Vagina (tissue), 2 donors: ENCODE measurements around the gene SCN5A. TPM values are rescaled to one million over a fixed set of nuclear protein-coding genes. Genes with fewer than 3 reads are reported as not detected.

ENCODE experiments used
- DNase-seq, 2 donors: peaks; one replicate each; pipeline ENCODE4 v3.0.0-alpha.2; 2017; ENCODE audit errors: extremely low spot score in 2 of 2
- H3K27ac ChIP-seq: fragments of 200-600 bp; sonication (generic); one replicate; pipeline ENCODE4 v1.5.1; 2019
- H3K27me3 ChIP-seq: fragments of 200-600 bp; sonication (generic); one replicate; pipeline ENCODE4 v1.5.1; 2019
- H3K36me3 ChIP-seq, 2 donors: fragments of 200-600 bp; sonication (generic); one replicate each; pipeline ENCODE4 v1.5.1; 2017 to 2019
- H3K4me1 ChIP-seq: fragments of 200-600 bp; sonication (generic); one replicate; pipeline ENCODE4 v1.5.1; 2019
- H3K4me3 ChIP-seq, 2 donors: fragments of 200-600 bp; sonication (generic); 1 replicate in 1 of 2; 2 replicates in 1 of 2; pipeline ENCODE4 v1.5.1; 2016 to 2019
- H3K9me3 ChIP-seq: fragments of 200-600 bp; sonication (generic); one replicate; pipeline ENCODE4 v1.5.1; 2019
- POLR2A ChIP-seq, 2 donors: fragments of 450-650 bp; IDR thresholded peaks; one replicate each; pipeline ENCODE4 v1.6.1; 2017; ENCODE audit warnings: antibody characterized with exemption in 2 of 2, mild to moderate bottlenecking in 2 of 2, moderate library complexity in 2 of 2
- POLR2AphosphoS5 ChIP-seq, 2 donors: sonication (generic); formaldehyde crosslinking; IDR thresholded peaks; one replicate each; pipeline ENCODE4 v1.9.0; 2017; ENCODE audit warnings: antibody characterized with exemption in 2 of 2, mild to moderate bottlenecking in 2 of 2, low read depth in 1 of 2; ENCODE audit not compliant: insufficient read depth in 1 of 2
- intact Hi-C: fragments of 100-400 bp; cut with DNase I; formaldehyde crosslinking; loops from one replicate; pipeline ENCODE4 v1.15.1; 2023
- total RNA-seq: library from RNA; depleted of rRNA; stranded (reverse); fragments of >200 nt; gene quantifications from one replicate; pipeline ENCODE4 v1.2.3, GENCODE V29; 2016
- TF ChIP-seq, protein P1 (sequence below), 3 experiments: fragments of 450-650 bp in 2 of 3; fragments of 200-600 bp in 1 of 3; sonication (generic) in 1 of 3; IDR thresholded peaks; one replicate each; pipeline ENCODE4 v1.5.1; 2017 to 2019; ENCODE audit warnings: antibody characterized with exemption in 3 of 3, mild to moderate bottlenecking in 2 of 3, moderate library complexity in 2 of 3

Gene SCN5A
- total RNA-seq, 1 donor from 2014 or later = 9.3 TPM

DNA sequence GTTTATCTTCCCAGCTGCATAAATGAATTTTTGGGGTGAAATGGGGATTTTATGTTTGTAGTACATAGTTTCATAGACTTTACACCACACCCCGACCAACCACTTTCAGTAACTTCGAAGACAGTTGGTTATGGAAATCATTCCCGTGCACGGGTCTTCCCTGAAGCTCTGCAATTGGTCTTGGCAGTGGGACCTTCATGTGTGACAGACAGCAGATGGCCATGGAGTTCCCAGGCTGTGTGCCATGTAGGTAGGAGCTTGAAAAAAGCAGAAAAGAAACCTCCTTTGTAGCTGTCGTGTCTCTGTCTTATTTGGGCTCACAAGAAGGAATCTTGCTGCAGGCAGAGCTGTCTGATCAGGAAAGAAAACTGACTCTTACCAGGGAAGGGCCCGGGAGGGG, 127.5 kb downstream of the SCN5A start:
- Histone ChIP-seq H3K27me3 (no peaks in the 10 kb centered on the region), H3K9me3 (no peaks in the 10 kb centered on the region), H3K27ac (no peak overlapping the region), H3K36me3 (peaks cover 0 to 20% of the 10 kb centered on the region in 2 donors), H3K4me3 (no peak overlapping the region), H3K4me1 (no peaks in the 10 kb centered on the region)
- DNase-seq = no peak
- TF ChIP-seq POLR2A (IDR thresholded peaks at IDR 0.05) (no peak), POLR2AphosphoS5 (IDR thresholded peaks at IDR 0.05; ENCODE audit: insufficient read depth in 1 of 2, low read depth in 1 of 2) (no peak)
- TF ChIP-seq, protein P1, sequence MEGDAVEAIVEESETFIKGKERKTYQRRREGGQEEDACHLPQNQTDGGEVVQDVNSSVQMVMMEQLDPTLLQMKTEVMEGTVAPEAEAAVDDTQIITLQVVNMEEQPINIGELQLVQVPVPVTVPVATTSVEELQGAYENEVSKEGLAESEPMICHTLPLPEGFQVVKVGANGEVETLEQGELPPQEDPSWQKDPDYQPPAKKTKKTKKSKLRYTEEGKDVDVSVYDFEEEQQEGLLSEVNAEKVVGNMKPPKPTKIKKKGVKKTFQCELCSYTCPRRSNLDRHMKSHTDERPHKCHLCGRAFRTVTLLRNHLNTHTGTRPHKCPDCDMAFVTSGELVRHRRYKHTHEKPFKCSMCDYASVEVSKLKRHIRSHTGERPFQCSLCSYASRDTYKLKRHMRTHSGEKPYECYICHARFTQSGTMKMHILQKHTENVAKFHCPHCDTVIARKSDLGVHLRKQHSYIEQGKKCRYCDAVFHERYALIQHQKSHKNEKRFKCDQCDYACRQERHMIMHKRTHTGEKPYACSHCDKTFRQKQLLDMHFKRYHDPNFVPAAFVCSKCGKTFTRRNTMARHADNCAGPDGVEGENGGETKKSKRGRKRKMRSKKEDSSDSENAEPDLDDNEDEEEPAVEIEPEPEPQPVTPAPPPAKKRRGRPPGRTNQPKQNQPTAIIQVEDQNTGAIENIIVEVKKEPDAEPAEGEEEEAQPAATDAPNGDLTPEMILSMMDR (IDR thresholded peaks at IDR 0.05) = no peak
- intact Hi-C loops = no loop called here

DNA sequence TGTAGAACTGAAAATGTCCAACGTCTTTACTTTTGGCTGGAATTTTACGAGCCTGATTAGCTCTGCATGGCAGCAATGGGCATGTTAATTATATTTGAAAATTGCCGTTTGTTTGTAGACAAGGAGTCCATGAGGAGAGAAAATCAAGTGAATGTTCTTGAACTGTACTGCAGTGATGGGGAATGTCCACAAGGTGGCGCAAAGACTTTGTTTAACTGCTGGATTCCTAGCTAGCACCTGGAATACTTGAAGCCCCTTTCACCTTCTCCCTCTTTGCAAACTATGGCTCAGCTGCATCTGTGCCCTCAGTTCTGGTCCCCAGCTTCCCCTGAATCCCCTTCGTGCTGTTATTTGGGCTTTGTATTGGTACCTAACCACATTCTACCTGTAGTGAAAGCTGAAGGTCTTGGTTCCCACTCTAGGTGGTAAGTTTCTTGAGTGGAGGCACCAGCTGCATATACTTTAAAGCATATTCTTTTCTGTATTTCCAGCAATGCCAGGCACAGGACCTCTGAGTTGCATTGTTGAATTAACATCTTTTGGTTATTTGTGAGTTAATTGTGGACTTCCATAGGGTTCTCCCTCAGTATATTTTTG, 128.0 kb downstream of the SCN5A start:
- no peak for TF ChIP-seq POLR2A (IDR thresholded peaks at IDR 0.05)
- TF ChIP-seq, protein P1 (IDR thresholded peaks at IDR 0.05) = peak; percentile 85 to 97 (median 90)
- Histone ChIP-seq H3K27ac (no peak overlapping the region), H3K27me3 (no peaks in the 10 kb centered on the region), H3K9me3 (no peaks in the 10 kb centered on the region), H3K4me1 (no peaks in the 10 kb centered on the region), H3K4me3 (no peak overlapping the region), H3K36me3 (peaks cover 0 to 20% of the 10 kb centered on the region in 2 donors)
- no peak for DNase-seq
- intact Hi-C loops = no loop called here

DNA sequence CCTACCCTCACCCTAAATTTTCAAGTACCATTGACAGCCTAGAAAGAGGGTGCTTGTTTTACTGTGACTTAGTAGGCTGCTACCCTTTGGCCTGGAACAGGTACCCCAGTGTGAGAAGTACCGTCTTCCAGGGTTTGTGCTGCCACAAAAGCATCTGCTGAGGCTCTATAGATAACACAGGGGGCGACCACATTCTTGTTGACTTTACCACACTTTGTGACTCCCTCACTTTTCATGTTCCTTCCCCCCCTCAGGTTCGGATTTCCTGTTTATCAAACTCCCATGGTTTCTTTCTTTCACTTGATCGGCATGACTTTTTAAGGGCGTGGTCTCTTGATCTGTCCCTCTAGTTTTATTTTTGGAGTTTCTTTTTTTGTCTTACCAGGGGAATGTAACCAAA, 129.8 kb downstream of the SCN5A start:
- no peaks in the 10 kb centered on the region for H3K4me1 ChIP-seq
- intact Hi-C loops = no loop called here
- no peaks in the 10 kb centered on the region for H3K27me3 ChIP-seq
- no peak overlapping the region for H3K4me3 ChIP-seq
- no peak for DNase-seq
- H3K9me3 ChIP-seq = no peaks in the 10 kb centered on the region
- TF ChIP-seq POLR2A (IDR thresholded peaks at IDR 0.05) (no peak), POLR2AphosphoS5 (IDR thresholded peaks at IDR 0.05; ENCODE audit: insufficient read depth in 1 of 2, low read depth in 1 of 2) (no peak)
- TF ChIP-seq, protein P1 (IDR thresholded peaks at IDR 0.05) = no peak
- no peak overlapping the region for H3K27ac ChIP-seq
- peaks cover 0 to 11% of the 10 kb centered on the region in 2 donors for H3K36me3 ChIP-seq

DNA sequence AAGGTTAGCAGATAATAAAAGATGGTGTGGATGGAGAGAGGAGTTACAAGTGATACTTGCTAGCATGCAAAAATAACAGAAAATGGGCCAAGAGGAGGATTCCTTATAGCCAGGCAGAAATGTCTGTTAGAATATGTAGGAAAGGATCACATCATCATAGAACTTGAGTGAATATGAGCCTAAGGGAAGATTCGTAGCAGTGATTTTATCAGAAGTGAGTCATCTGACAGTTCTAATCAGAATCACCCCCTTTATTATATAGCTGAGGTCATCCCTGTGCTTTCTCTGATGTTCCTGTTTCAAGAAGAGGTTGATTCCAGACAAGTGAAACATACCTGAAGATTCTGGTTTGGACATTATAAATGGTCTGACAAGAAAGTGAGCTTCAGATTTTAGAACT, 130.5 kb downstream of the SCN5A start:
- Histone ChIP-seq H3K27ac (no peak overlapping the region), H3K27me3 (no peaks in the 10 kb centered on the region), H3K9me3 (no peaks in the 10 kb centered on the region), H3K36me3 (peaks cover 0 to 4% of the 10 kb centered on the region in 2 donors), H3K4me1 (no peaks in the 10 kb centered on the region), H3K4me3 (no peak overlapping the region)
- intact Hi-C loops = no loop called here
- no peak for DNase-seq
- TF ChIP-seq, protein P1 (IDR thresholded peaks at IDR 0.05) = no peak
- TF ChIP-seq POLR2A (IDR thresholded peaks at IDR 0.05) (no peak), POLR2AphosphoS5 (IDR thresholded peaks at IDR 0.05; ENCODE audit: insufficient read depth in 1 of 2, low read depth in 1 of 2) (no peak)

DNA sequence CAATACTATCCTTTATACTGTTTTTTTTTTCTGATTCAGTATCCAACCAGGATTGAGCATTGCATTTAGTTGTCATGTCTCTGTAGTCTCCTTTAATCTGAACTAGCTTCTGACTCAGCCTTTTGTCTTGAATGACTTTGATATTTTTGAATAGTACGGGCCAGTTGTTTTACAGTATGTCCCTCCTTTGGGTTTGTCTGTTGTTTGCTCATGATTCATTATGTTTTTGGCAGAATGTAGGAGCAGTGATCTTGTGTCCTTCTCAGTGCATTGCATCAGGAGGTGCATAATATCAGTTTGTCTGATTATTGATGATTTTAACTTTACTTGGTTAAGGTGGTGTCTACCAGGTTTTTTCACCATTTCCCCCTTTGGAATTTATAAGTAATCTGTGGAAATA, 132.8 kb downstream of the SCN5A start:
- no peak overlapping the region for H3K4me3 ChIP-seq
- TF ChIP-seq POLR2A (IDR thresholded peaks at IDR 0.05) = no peak
- no peak for TF ChIP-seq POLR2AphosphoS5 (IDR thresholded peaks at IDR 0.05; ENCODE audit: insufficient read depth in 1 of 2, low read depth in 1 of 2)
- TF ChIP-seq, protein P1 (IDR thresholded peaks at IDR 0.05) = no peak
- H3K36me3 ChIP-seq = peaks cover 0 to 6% of the 10 kb centered on the region in 2 donors
- no peak for DNase-seq
- H3K27me3 ChIP-seq = no peaks in the 10 kb centered on the region
- intact Hi-C loops = no loop called here
- H3K4me1 ChIP-seq = no peaks in the 10 kb centered on the region
- H3K9me3 ChIP-seq = no peaks in the 10 kb centered on the region
- no peak overlapping the region for H3K27ac ChIP-seq
